OCI-LY3 (cell line): ENCODE measurements around the gene CATSPERE.

ENCODE experiments used
- H2AFZ ChIP-seq: fragments of 200-600, 300-600 bp; shearing (Covaris generic); 2 replicates; pipeline ENCODE4 v1.6.0; 2014; ENCODE audit warnings: antibody characterized with exemption, low read depth, low read length
- H3K27ac ChIP-seq: fragments of 200-600, 300-600 bp; sonication (generic); 2 replicates; pipeline ENCODE4 v1.5.1; 2014; ENCODE audit warnings: mild to moderate bottlenecking, low read length, moderate library complexity, mixed read lengths
- H3K27me3 ChIP-seq: fragments of 200-600, 300-600 bp; sonication (generic); 2 replicates; pipeline ENCODE4 v1.6.1; 2014; ENCODE audit warnings: low read depth, low read length, mixed read lengths
- H3K36me3 ChIP-seq: fragments of 200-600, 300-600 bp; sonication (generic); replicated peaks from 2 replicates; pipeline ENCODE3; 2014; ENCODE audit warnings: low read depth, low read length, mixed read lengths
- H3K4me1 ChIP-seq: fragments of 300-600, 200-600 bp; sonication (generic); 2 replicates; pipeline ENCODE4 v1.6.1; 2014; ENCODE audit warnings: low read length, mixed read lengths
- H3K4me2 ChIP-seq: fragments of 200-600, 300-600 bp; sonication (generic); 2 replicates; pipeline ENCODE4 v1.6.1; 2014; ENCODE audit warnings: low read length, mixed read lengths
- H3K4me3 ChIP-seq: fragments of 300-600, 200-600 bp; sonication (generic); 2 replicates; pipeline ENCODE4 v1.5.1; 2014; ENCODE audit warnings: antibody characterized with exemption, mild to moderate bottlenecking, low read length, moderate library complexity
- H3K79me2 ChIP-seq: fragments of 300-600, 200-600 bp; shearing (Covaris generic); 2 replicates; pipeline ENCODE4 v1.6.1; 2014; ENCODE audit warnings: mild to moderate bottlenecking, low read length, mixed read lengths
- H3K9ac ChIP-seq: fragments of 300-600, 200-600 bp; shearing (Covaris generic); 2 replicates; pipeline ENCODE4 v1.6.0; 2014; ENCODE audit warnings: mild to moderate bottlenecking, low read length, moderate library complexity
- H3K9me3 ChIP-seq: fragments of 200-600, 300-600 bp; shearing (Covaris generic); 2 replicates; pipeline ENCODE4 v1.6.1; 2014; ENCODE audit warnings: low read length, mixed read lengths; ENCODE audit not compliant: insufficient read depth
- H4K20me1 ChIP-seq: fragments of 200-600, 300-600 bp; sonication (generic); 2 replicates; pipeline ENCODE4 v1.6.1; 2016; ENCODE audit warnings: low read length, mixed read lengths; ENCODE audit not compliant: insufficient read depth
- CTCF ChIP-seq: fragments of 200-600, 300-600 bp; sonication (generic); IDR thresholded peaks from 2 replicates; pipeline ENCODE4 v1.5.1; 2014; ENCODE audit warnings: antibody characterized with exemption, low read length, low read depth
- EZH2phosphoT487 ChIP-seq: fragments of 200-600 bp; shearing (Covaris generic); IDR thresholded peaks from 2 replicates; pipeline ENCODE4 v1.6.1; 2018; ENCODE audit warnings: antibody characterized with exemption, mixed run types, low read depth

Gene CATSPERE

DNA sequence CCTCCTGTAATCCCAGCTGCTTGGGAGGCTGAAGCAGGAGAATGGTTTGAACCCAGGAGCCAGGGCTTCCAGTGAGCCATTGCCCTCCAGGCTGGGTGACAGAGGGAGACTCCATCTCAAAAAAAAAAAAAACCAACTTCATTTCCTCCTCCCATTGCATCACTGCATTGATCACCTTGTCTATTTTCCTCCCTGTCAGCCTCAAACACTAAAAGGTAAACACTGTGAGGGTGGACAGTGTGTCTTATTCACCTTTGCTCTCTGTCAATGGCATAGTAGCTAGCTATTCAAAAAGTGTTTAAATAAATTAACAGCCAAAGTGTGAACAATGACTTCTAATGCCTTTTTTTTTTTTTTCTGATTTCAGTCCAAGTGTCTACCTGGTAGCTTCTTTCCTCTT, 178.5 kb downstream of the CATSPERE start:
- H3K4me3 ChIP-seq: no peak overlapping the region
- H3K4me1 ChIP-seq: no peaks in the 10 kb centered on the region
- no peak overlapping the region for H3K4me2 ChIP-seq
- H3K9me3 ChIP-seq: no peaks in the 10 kb centered on the region
- no peak overlapping the region for H2AFZ ChIP-seq
- no peak for TF ChIP-seq EZH2phosphoT487
- no peak for TF ChIP-seq CTCF
- no peaks in the 10 kb centered on the region for H3K79me2 ChIP-seq
- H3K9ac ChIP-seq: no peak overlapping the region
- H3K27me3 ChIP-seq: peaks cover 25% of the 10 kb centered on the region
- H3K27ac ChIP-seq: no peak overlapping the region
- no peaks in the 10 kb centered on the region for H3K36me3 ChIP-seq
- H4K20me1 ChIP-seq: no peaks in the 10 kb centered on the region

- no peak overlapping the region for H3K4me2 ChIP-seq
- no peak overlapping the region for H2AFZ ChIP-seq
- no peaks in the 10 kb centered on the region for H4K20me1 ChIP-seq
- no peaks in the 10 kb centered on the region for H3K4me1 ChIP-seq
- H3K27me3 ChIP-seq: peaks cover 25% of the 10 kb centered on the region
- H3K9me3 ChIP-seq: no peaks in the 10 kb centered on the region
- TF ChIP-seq EZH2phosphoT487: no peak
- no peak overlapping the region for H3K9ac ChIP-seq
- H3K27ac ChIP-seq: no peak overlapping the region
- H3K79me2 ChIP-seq: no peaks in the 10 kb centered on the region
- H3K36me3 ChIP-seq: no peaks in the 10 kb centered on the region
- H3K4me3 ChIP-seq: no peak overlapping the region
These were observed 179.8 kb downstream of the CATSPERE start for GRCh38 chr1:244640917-244641316.

GRCh38 chr1:244642526-244642925, 181.5 kb downstream of the CATSPERE start:
- Histone ChIP-seq H3K79me2 (no peaks in the 10 kb centered on the region), H3K36me3 (no peaks in the 10 kb centered on the region), H3K27ac (no peak overlapping the region), H3K4me1 (no peaks in the 10 kb centered on the region), H3K27me3 (peaks cover 24% of the 10 kb centered on the region), H3K4me3 (no peak overlapping the region), H2AFZ (no peak overlapping the region), H4K20me1 (no peaks in the 10 kb centered on the region), H3K9me3 (no peaks in the 10 kb centered on the region), H3K4me2 (no peak overlapping the region), H3K9ac (no peak overlapping the region)
- TF ChIP-seq EZH2phosphoT487 (no peak), CTCF (no peak)

GRCh38 chr1:244642988-244643387, 181.9 kb downstream of the CATSPERE start:
- Histone ChIP-seq H4K20me1 (no peaks in the 10 kb centered on the region), H3K9ac (no peak overlapping the region), H3K9me3 (no peaks in the 10 kb centered on the region), H3K4me2 (no peak overlapping the region), H3K36me3 (no peaks in the 10 kb centered on the region), H3K4me3 (no peak overlapping the region), H3K27me3 (peaks cover 19% of the 10 kb centered on the region), H3K27ac (no peak overlapping the region), H3K4me1 (no peaks in the 10 kb centered on the region), H3K79me2 (no peaks in the 10 kb centered on the region), H2AFZ (no peak overlapping the region)
- TF ChIP-seq CTCF (no peak), EZH2phosphoT487 (no peak)

DNA sequence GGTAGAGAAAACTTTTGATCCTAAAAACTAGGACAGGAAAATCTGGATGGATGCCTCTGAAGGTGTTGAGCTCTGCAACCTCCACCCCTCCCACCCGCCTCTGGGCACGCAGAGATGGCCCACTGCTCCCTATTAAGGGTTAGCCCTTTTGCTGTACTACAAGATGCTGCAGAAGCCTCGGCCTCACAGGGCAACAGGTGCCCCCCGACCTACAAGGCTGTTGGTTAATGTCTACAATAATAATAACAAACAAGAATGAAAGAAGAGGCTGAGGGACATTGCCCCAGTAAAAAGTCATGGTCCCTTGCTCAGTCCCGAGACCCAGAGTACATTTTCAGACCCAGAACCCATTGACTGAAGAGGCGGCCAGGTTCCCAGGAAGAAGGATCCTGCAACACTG, 184.3 kb downstream of the CATSPERE start:
- Histone ChIP-seq H3K4me1 (no peaks in the 10 kb centered on the region), H3K4me3 (no peak overlapping the region), H3K9ac (no peak overlapping the region), H2AFZ (no peak overlapping the region), H4K20me1 (no peaks in the 10 kb centered on the region), H3K27ac (no peak overlapping the region), H3K79me2 (no peaks in the 10 kb centered on the region), H3K36me3 (no peaks in the 10 kb centered on the region), H3K27me3 (peaks cover 7% of the 10 kb centered on the region; the same call in 1 of the 2 replicates), H3K9me3 (no peaks in the 10 kb centered on the region), H3K4me2 (no peak overlapping the region)
- no peak for TF ChIP-seq CTCF
